ENCODE data around the gene ARL6IP1. TPM values are rescaled to one million over a fixed set of nuclear protein-coding genes. Genes with fewer than 3 reads are reported as not detected.

Gene ARL6IP1
- total and polyA plus RNA-seq, 4 donors = 99.0 to 260 (median 184) TPM

DNA sequence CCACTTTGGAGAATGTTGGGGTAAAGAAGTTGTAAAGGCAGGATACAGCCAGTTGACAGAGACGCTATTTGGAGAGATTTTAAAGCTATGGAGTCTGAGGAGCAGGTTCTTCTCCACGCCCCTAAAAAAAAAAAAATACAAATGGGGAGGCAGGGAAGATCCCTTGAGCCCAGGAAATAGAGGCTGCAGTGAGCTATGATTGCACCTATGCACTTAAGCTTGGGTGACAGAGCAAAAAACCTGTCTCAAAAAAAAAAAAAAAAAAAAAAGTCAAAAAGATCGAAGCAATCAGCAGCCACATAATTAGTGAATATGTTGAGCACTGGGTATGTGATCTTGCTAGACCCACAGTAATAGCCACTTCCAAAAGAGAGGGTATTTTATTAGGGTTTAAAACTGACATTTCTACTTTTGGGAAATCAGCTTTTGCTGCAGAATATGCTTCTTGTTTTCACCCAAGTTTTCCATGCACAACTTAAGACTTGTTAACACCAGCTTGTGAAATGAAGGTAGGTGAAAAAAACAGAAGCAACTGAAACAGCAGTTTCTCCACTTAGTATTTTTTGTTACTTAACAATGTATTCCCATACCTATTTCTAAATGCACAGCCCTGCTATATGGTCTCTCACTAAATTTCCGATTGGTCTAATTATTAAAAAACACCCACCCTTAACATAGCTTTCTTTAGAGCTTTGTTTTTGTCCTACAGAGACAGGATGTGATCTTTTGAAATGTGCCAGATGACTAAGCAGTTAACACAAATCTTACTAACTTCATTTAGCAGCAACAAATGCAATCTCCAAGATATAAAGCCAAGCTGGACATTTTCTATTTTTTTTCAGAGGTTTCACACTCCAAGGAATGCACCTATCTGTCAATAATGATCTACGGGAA, 2.5 kb upstream of the ARL6IP1 start:
- Histone ChIP-seq H3K9ac (ENCODE audit: low read depth in 1 of 2, low read length in 2 of 2) (peak overlapping the region in 1 of 2 donors; percentile 25), H3K4me3 (ENCODE audit: low read depth in 1 of 3, low read length in 3 of 3) (no peak overlapping the region)

DNA sequence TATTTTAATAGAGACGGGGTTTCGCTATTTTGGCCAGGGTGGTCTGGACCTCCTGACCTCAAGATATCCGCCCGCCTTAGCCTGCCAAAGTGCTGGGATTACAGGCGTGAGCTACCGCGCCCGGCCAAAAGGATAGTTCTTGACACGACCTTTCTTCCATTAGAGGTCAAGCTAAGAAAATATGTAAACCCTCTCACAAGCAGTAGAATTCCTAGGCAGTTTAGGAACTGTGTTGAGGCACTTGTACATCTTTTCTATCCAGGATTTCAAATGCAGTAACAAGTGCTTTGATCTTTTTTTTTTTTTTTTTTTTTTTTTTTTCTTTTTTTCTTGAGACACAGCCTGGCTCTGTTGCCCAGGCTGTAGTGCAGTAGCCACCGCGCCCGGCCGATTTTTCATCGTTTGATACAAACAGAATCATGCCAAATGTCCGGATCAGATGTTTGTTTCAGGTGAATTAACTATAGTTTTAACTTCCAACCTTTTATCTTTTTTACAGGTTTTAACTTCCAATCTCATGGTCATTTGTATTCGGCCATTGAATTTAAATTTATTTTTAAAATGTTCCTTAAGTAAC, 1.5 kb upstream of the ARL6IP1 start:
- 87% methylated on average over 16 of the region's 16 CpGs for WGBS
- peaks cover 0 to 11% (median 8%) of the 10 kb centered on the region in 4 donors for H3K36me3 ChIP-seq (ENCODE audit: control insufficient read depth in 4 of 4, insufficient read depth in 3 of 4, low read depth in 1 of 4, low read length in 3 of 4)
- H3K4me3 ChIP-seq (ENCODE audit: low read depth in 1 of 3, low read length in 3 of 3) = no peak overlapping the region
- peaks cover 9 to 24% (median 21%) of the 10 kb centered on the region in 4 donors for H3K4me1 ChIP-seq (ENCODE audit: control insufficient read depth in 4 of 4, insufficient read depth in 4 of 4, low read length in 3 of 4)
- no peak for DNase-seq (ENCODE audit: low spot score)
- TF ChIP-seq, protein P1, sequence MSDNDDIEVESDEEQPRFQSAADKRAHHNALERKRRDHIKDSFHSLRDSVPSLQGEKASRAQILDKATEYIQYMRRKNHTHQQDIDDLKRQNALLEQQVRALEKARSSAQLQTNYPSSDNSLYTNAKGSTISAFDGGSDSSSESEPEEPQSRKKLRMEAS (IDR thresholded peaks at IDR 0.05) = no peak
- TF ChIP-seq HNF4G (IDR thresholded peaks at IDR 0.05) (no peak), NR2F2 (IDR thresholded peaks at IDR 0.05) (peak; percentile 95), RXRA (IDR thresholded peaks at IDR 0.05) (peak; percentile 39 to 41), EGR1 (IDR thresholded peaks at IDR 0.05; ENCODE audit: low read depth in 2 of 2) (no peak), GABPA (IDR thresholded peaks at IDR 0.05 in 1 of 2, conservative IDR thresholded peaks at IDR 0.05 in 1 of 2) (no peak), YY1 (IDR thresholded peaks at IDR 0.05) (no peak), JUND (IDR thresholded peaks at IDR 0.05) (no peak)
- TF ChIP-seq, protein P2, sequence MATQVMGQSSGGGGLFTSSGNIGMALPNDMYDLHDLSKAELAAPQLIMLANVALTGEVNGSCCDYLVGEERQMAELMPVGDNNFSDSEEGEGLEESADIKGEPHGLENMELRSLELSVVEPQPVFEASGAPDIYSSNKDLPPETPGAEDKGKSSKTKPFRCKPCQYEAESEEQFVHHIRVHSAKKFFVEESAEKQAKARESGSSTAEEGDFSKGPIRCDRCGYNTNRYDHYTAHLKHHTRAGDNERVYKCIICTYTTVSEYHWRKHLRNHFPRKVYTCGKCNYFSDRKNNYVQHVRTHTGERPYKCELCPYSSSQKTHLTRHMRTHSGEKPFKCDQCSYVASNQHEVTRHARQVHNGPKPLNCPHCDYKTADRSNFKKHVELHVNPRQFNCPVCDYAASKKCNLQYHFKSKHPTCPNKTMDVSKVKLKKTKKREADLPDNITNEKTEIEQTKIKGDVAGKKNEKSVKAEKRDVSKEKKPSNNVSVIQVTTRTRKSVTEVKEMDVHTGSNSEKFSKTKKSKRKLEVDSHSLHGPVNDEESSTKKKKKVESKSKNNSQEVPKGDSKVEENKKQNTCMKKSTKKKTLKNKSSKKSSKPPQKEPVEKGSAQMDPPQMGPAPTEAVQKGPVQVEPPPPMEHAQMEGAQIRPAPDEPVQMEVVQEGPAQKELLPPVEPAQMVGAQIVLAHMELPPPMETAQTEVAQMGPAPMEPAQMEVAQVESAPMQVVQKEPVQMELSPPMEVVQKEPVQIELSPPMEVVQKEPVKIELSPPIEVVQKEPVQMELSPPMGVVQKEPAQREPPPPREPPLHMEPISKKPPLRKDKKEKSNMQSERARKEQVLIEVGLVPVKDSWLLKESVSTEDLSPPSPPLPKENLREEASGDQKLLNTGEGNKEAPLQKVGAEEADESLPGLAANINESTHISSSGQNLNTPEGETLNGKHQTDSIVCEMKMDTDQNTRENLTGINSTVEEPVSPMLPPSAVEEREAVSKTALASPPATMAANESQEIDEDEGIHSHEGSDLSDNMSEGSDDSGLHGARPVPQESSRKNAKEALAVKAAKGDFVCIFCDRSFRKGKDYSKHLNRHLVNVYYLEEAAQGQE (IDR thresholded peaks at IDR 0.05) = no peak
- no peaks in the 10 kb centered on the region for H3K9me3 ChIP-seq (ENCODE audit: control insufficient read depth in 4 of 4, low read length in 3 of 4)
- no peak overlapping the region for H3K27ac ChIP-seq (ENCODE audit: low read depth in 1 of 2, low read length in 2 of 2)
- no peaks in the 10 kb centered on the region for H3K27me3 ChIP-seq (ENCODE audit: control insufficient read depth in 4 of 4, insufficient read depth in 4 of 4, low read length in 3 of 4)
- H3K9ac ChIP-seq (ENCODE audit: low read depth in 1 of 2, low read length in 2 of 2) = no peak overlapping the region

More for the DNA sequence above, 2.5 kb upstream of the ARL6IP1 start:
- Histone ChIP-seq H3K36me3 (ENCODE audit: control insufficient read depth in 4 of 4, insufficient read depth in 3 of 4, low read depth in 1 of 4, low read length in 3 of 4) (peaks cover 0 to 18% (median 15%) of the 10 kb centered on the region in 4 donors), H3K4me1 (ENCODE audit: control insufficient read depth in 4 of 4, insufficient read depth in 4 of 4, low read length in 3 of 4) (peaks cover 9 to 24% (median 18%) of the 10 kb centered on the region in 4 donors), H3K9me3 (ENCODE audit: control insufficient read depth in 4 of 4, low read length in 3 of 4) (no peaks in the 10 kb centered on the region), H3K27ac (ENCODE audit: low read depth in 1 of 2, low read length in 2 of 2) (no peak overlapping the region), H3K27me3 (ENCODE audit: control insufficient read depth in 4 of 4, insufficient read depth in 4 of 4, low read length in 3 of 4) (no peaks in the 10 kb centered on the region)
- no peak for DNase-seq (ENCODE audit: low spot score)
- 78% methylated on average over 5 of the region's 5 CpGs for WGBS
- TF ChIP-seq FOXA2 (IDR thresholded peaks at IDR 0.05) (no peak), EGR1 (IDR thresholded peaks at IDR 0.05; ENCODE audit: low read depth in 2 of 2) (no peak)
- TF ChIP-seq, protein P3, sequence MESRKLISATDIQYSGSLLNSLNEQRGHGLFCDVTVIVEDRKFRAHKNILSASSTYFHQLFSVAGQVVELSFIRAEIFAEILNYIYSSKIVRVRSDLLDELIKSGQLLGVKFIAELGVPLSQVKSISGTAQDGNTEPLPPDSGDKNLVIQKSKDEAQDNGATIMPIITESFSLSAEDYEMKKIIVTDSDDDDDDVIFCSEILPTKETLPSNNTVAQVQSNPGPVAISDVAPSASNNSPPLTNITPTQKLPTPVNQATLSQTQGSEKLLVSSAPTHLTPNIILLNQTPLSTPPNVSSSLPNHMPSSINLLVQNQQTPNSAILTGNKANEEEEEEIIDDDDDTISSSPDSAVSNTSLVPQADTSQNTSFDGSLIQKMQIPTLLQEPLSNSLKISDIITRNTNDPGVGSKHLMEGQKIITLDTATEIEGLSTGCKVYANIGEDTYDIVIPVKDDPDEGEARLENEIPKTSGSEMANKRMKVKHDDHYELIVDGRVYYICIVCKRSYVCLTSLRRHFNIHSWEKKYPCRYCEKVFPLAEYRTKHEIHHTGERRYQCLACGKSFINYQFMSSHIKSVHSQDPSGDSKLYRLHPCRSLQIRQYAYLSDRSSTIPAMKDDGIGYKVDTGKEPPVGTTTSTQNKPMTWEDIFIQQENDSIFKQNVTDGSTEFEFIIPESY (IDR thresholded peaks at IDR 0.05) = no peak

Measured in liver (tissue), 9 donors.